HG02759 (cell line): ENCODE data around the gene CCDC120.

Experiments used
- ATAC-seq: cut with Tn5 transposase; IDR thresholded peaks from one replicate; pipeline ENCODE4 v1.9.1; 2021; ENCODE audit warnings: mild to moderate bottlenecking, moderate library complexity; ENCODE audit not compliant: unreplicated experiment

CCDC120 gene, protein sequence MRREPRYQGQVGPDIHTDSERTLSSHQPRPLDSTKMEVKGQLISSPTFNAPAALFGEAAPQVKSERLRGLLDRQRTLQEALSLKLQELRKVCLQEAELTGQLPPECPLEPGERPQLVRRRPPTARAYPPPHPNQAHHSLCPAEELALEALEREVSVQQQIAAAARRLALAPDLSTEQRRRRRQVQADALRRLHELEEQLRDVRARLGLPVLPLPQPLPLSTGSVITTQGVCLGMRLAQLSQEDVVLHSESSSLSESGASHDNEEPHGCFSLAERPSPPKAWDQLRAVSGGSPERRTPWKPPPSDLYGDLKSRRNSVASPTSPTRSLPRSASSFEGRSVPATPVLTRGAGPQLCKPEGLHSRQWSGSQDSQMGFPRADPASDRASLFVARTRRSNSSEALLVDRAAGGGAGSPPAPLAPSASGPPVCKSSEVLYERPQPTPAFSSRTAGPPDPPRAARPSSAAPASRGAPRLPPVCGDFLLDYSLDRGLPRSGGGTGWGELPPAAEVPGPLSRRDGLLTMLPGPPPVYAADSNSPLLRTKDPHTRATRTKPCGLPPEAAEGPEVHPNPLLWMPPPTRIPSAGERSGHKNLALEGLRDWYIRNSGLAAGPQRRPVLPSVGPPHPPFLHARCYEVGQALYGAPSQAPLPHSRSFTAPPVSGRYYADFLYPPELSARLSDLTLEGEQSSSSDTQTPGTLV

DNA sequence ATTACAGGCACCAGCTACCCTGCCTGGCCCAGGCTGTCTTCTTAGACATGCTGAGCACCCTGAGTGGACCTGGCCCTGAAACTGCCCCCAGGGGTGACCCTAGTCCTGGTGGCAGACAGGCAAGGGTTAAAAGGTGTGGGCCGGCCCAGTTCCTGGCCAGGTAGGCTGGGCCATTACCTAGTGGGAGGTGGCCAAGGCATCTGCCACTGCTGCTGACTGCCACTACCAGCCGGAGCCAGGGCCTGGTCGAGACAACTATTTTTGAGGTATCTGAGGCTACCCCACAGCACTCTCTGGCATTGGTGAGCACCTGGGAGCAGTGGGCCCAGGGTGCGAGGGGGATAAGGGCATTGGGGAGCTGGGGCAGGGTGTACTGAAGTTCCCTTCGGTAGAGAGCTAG, at the start of gene CCDC120:
TSS of gene CCDC120 (plus strand) at position 206 of the 400 bp plus-strand sequence. CDS start 3,043 bp downstream, outside the sequence.
- ATAC-seq = no peak

DNA sequence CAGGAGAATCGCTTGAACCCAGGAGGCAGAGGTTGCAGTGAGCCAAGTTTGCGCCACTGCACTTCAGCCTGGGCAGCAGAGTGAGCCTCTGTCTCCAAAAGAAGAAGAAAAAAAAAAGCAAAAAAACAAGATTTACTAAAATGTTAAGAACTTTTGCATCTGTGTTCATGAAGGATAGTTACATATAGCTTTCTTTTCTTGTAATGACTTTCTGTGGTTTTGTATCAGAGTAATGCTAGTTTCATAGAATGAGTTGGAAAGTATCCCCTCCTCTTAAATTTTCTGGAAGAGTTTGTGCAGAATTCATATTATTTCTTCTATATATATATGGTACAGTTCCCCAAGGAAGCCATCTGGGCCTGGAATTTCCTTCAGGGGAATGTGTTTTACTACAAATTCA, 39.7 kb upstream of the CCDC120 start:
- ATAC-seq = no peak

DNA sequence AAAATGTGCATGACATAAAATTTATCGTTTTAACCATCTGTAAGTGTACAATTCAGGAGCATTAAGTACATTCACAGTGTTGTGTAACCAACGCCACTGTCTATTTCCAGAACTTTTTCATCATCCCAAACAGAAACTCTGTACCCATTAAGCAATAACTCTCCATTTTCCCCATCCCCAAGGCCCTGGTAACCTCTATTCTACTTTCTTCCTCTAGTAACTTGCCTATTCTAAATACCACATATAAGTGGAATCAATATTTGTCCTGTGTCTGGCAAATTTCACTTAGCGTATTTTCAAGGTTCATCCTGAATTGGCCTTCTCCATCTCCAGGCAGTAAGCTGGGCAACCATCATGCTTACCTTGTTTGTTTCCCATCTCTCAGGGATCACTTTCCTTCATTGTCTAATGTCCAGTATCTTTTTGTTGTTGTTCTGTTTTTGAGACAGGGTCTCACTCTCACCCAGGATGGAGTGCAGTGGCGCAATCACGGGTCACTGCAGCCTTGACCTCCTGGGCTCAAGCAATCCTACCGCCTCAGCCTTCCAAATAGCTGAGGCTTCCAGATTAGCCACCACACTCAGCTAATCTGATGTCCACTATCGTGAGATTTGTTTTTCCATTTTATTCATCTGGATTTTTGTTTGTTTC, 39.1 kb upstream of the CCDC120 start:
- no peak for ATAC-seq

DNA sequence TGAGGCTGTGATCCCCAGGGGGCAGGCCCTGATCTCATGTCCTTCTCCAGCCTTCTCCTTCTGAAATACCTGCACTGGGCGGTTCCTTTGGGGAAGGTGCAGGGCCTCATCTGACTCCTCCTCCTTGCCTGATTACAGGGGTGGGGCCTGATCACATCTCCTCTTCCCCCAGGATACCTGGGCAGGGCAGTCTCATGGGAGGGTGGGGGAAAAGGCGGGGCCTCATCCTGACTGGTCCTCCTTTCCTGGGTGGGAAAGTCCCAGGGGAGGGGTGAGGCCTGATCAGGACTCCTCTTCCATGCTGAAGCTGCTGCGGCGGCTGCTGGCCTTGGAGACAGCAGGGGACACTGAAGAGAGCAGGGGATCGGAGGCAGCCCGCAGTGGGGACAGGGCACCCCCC, 28.9 kb upstream of the CCDC120 start:
- no peak for ATAC-seq

DNA sequence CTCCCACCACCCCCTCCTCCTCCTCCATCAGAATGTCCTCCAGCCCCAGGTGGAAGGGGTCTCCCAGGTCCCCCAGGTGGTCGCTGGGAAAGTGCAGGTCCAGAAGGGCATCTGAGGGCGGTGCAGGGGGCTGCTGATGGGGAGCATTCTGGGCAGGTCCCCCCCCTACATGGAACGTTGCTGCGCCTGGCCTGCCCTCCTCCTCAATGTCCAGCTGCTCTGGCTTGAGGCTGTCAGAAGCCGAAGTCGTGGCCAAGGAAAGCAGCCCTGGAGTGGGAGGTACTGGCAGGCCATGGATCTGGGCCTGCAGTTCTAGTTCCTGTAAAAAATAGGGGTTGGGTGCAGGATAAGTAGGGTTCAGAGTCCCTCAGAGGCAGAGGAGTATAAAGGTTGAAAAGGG, 28.5 kb upstream of the CCDC120 start:
- no peak for ATAC-seq

- ATAC-seq = no peak
Measured at GRCh38 chrX:49037883-49038475, 20.8 kb upstream of the CCDC120 start.

DNA sequence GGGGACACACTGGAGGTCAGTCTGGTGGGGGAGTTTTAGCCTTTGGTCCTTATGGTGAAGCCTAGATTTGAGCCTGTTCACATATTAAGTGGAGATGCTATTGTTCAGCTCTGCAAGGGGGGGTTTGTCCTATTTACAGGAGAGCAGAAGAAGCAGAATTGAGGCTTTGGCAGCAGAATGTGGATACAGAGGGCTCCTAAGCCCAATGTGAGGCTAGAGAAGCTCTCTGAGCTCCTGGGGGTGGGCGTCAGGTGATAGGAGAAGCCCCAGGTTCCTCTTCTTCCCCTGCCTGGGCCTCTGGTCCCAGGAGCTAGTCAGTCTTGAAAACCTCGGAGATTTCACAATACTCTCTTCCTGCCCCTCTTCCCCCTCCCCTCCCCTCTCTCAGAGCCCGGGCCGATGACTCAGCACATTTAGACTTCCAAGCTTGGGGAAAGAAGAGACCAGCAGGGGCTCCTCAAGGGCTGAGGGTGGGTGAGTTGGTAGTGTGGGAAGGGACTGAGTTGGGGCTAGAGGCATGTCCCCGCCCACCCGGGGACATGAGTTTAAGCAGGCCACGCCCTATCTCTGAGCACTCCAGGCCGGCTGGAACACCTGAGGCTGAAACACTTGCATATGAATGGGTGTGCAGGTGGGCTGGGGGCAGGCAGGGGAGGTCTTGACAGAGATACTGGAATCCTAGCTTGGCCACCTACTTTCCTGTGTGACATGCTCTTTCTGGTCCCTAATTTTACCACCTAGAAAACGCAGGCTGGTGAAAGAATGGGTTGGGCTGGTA, 19.0 kb upstream of the CCDC120 start:
- no peak for ATAC-seq

- ATAC-seq = no peak
Measured at GRCh38 chrX:49040376-49040955, 18.3 kb upstream of the CCDC120 start.

DNA sequence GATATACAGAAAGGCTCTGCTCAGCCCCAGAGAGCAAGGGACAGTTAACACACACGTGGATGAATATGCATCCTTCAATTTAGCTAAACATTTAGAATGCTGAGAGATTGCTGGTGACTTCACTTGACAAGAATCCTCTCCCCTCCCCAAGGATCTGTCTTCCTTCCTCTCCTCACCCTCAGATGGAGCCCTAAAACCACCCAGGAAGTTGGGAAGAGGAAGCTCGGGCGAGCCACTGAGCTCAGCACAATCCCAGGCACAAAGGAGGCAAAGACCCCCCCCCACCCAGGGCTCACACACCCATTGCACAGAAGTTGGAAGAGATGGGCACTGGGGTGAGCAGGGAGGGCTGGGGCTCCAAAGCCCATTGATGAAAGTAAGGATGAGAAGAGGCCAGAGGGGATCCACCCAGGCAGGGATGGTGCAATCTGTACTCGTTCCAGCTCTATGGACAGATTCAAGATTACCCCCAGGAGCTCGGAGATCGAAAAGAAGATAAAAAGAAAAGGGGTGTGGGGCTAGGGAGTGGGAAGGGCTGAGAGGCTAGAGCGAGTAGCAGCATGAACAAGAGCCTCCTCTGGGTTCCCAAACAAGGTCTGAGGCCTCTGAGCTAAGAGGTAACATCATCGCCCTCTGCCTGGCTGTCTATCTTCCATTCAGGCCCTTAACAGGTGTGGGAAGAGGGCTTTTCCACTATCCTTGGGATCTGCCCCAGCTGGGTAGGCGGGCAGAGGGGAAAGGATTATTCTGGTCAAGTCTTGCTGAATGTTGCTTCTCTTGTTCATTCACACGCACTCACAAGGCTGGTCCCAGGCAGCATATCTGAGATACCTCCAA, 16.8 kb upstream of the CCDC120 start:
- ATAC-seq = no peak

GRCh38 chrX:49042581-49043219, 16.1 kb upstream of the CCDC120 start:
- ATAC-seq = peak; percentile 2

GRCh38 chrX:49043220-49043986, 15.4 kb upstream of the CCDC120 start, which contains the start of gene TFE3:
TFE3 (minus strand) TSS chrX:49043357; CDS start chrX:49043226, 131 bp downstream.
- ATAC-seq = peak; percentile 89

- no peak for ATAC-seq
Measured at GRCh38 chrX:49043987-49044281, 14.9 kb upstream of the CCDC120 start.

GRCh38 chrX:49053223-49054072, 5.4 kb upstream of the CCDC120 start:
- peak; percentile 76 for ATAC-seq

DNA sequence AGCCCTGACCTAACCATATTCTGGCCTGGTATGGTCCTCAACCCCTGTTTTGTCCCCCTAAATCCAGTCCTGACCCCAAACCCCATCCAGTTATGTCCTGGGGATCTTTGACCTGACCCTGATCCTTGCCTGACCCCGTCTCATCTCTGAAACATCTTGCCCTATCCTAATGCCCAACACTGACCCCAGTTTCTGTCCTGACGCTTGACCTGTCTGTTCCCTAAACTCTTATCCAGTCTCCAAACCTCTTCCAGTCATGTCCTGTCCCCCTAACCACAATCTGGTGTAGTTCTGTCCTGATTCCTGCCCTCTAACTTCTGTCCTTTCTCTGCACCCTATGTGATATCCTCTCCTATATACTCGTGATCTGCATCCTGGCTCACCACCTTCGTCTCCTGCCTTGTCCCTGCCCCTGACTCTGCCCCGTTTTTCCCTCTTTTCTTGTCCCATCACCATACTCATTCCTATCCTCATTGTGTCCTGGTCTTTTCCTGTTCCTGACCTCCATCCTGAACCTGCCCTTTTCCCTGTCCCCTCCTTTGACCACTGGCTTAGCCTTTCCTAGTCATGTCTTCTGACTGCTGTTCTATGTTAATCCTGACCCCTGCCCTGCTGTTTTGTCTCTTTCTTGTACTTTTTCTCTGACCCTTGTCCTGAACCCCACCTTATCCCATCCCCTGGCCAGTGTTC, 4.6 kb upstream of the CCDC120 start:
- no peak for ATAC-seq

DNA sequence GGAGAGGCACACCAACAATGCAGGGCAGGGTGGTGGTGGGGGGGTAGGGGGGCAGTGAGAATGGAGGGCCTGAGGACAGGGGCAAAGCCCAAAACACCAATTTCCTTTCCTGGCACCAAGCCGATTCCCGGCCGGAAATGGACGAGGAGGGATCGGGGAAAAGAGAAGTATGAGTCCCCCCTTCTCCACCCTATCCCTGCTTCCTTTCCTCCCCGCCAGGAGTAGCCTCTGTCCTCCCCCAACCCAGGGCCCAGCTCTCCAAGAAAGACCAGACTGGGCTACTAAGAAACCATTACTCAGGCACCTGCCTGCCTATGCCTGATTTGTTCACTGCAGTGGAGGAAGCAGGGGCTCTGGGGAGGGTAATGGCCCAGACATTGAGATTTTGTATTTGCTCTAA, 402 bp downstream of the CCDC120 start:
- no peak for ATAC-seq

- ATAC-seq = no peak
Measured at GRCh38 chrX:49059681-49060085, 884 bp downstream of the CCDC120 start.

- ATAC-seq = no peak
Measured at GRCh38 chrX:49060914-49061313, 2.1 kb downstream of the CCDC120 start.
